ENCODE results near the gene PER3.
A peak's percentile ranks its signal among the peaks of the same experiment; 100 is the strongest.

Gene PER3

DNA sequence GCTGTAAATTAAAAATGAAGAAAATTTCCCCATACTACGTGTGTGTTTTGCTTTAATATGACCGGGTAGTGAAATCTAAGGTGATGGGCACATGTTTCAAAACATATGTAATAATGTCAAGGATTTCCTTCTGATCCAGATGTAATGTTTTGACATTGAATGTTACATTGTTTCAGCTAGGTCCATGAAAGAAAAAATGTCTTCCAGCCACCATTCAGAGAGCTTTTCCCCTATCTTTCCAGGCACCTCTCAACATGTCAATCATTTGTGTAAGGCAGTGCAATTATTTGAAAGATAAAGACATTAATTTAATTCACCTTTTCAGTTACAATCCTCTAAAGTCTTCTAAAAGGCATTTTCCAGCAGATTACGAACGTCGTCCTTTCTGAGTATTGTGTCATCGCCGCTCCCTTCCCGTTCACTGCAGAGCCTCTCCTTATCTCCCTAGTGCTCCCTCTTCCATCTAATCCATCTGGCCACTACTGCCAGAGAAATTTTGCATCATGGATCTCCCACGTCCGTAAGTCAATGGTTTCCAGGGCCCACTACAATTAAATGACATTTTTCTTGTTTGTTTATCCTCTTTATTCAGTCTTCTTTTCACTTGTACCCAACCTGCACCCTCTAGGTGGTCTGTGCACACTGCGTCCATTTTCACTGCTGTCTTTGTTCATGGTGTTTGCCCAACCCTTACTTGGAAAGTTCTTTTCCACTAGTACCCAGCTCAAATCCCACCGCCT lies 14.2 kb upstream of the PER3 start:
- Histone ChIP-seq H3K9me3 (replicated peaks; ENCODE audit: insufficient read depth, low read length) (no peaks in the 10 kb centered on the region), H3K9ac (ENCODE audit: low read length) (no peak overlapping the region), H3K4me2 (ENCODE audit: low read depth, low read length) (no peak overlapping the region), H3F3A (ENCODE audit: insufficient read depth, low read length) (no peaks in the 10 kb centered on the region), H2AFZ (ENCODE audit: low read length) (no peak overlapping the region), H3K4me3 (ENCODE audit: low read length) (no peak overlapping the region), H3K27me3 (replicated peaks; ENCODE audit: insufficient read depth, low read length) (peaks cover 59% of the 10 kb centered on the region), H3K27ac (ENCODE audit: low read length) (no peak overlapping the region), H3K9me2 (replicated peaks; ENCODE audit: insufficient read depth, low read length) (no peaks in the 10 kb centered on the region), H3K4me1 (ENCODE audit: low read length) (peaks cover 5% of the 10 kb centered on the region; the same call in 1 of the 2 replicates), H3K36me3 (replicated peaks; ENCODE audit: insufficient read depth, low read length) (peaks cover 4% of the 10 kb centered on the region; the same call in 1 of the 2 replicates), H4K20me1 (ENCODE audit: insufficient read depth, low read length) (no peaks in the 10 kb centered on the region), H3K79me2 (ENCODE audit: low read length) (peaks cover 9% of the 10 kb centered on the region)
- TF ChIP-seq, protein P1, sequence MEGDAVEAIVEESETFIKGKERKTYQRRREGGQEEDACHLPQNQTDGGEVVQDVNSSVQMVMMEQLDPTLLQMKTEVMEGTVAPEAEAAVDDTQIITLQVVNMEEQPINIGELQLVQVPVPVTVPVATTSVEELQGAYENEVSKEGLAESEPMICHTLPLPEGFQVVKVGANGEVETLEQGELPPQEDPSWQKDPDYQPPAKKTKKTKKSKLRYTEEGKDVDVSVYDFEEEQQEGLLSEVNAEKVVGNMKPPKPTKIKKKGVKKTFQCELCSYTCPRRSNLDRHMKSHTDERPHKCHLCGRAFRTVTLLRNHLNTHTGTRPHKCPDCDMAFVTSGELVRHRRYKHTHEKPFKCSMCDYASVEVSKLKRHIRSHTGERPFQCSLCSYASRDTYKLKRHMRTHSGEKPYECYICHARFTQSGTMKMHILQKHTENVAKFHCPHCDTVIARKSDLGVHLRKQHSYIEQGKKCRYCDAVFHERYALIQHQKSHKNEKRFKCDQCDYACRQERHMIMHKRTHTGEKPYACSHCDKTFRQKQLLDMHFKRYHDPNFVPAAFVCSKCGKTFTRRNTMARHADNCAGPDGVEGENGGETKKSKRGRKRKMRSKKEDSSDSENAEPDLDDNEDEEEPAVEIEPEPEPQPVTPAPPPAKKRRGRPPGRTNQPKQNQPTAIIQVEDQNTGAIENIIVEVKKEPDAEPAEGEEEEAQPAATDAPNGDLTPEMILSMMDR (IDR thresholded peaks at IDR 0.05; ENCODE audit: low read length), result no peak
- TF ChIP-seq EZH2phosphoT487 (IDR thresholded peaks at IDR 0.05; ENCODE audit: low read length), result no peak
- TF ChIP-seq EZH2 (optimal IDR thresholded peaks at IDR 0.05; ENCODE audit: low read depth, low read length), result no peak
- DNase-seq, result no peak

DNA sequence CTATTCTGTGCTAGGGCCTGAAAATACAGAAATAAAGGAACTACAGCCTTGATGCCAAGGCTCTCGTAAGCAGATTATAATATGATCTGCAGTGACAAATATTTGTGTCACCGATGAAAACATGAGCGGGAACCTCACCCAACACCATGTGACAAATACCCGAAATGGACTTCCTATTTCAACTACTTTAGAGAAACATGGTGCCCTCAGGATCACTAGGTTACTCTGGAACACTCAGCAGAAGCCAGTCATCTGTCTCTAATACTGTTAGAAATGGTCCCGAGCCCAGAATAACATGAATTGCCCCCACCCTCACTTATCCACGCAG lies 13.5 kb upstream of the PER3 start:
- Histone ChIP-seq H3K4me3 (ENCODE audit: low read length) (peak overlapping the region; percentile 93), H3K27me3 (replicated peaks; ENCODE audit: insufficient read depth, low read length) (peaks cover 51% of the 10 kb centered on the region), H4K20me1 (ENCODE audit: insufficient read depth, low read length) (no peaks in the 10 kb centered on the region), H3K4me1 (ENCODE audit: low read length) (peaks cover 5% of the 10 kb centered on the region; the same call in 1 of the 2 replicates), H3K9ac (ENCODE audit: low read length) (no peak overlapping the region), H3K9me3 (replicated peaks; ENCODE audit: insufficient read depth, low read length) (no peaks in the 10 kb centered on the region), H3K36me3 (replicated peaks; ENCODE audit: insufficient read depth, low read length) (peaks cover 4% of the 10 kb centered on the region; the same call in 1 of the 2 replicates), H3K27ac (ENCODE audit: low read length) (no peak overlapping the region), H2AFZ (ENCODE audit: low read length) (peak overlapping the region; percentile 98), H3K9me2 (replicated peaks; ENCODE audit: insufficient read depth, low read length) (no peaks in the 10 kb centered on the region), H3F3A (ENCODE audit: insufficient read depth, low read length) (no peaks in the 10 kb centered on the region), H3K79me2 (ENCODE audit: low read length) (peaks cover 9% of the 10 kb centered on the region), H3K4me2 (ENCODE audit: low read depth, low read length) (peak overlapping the region; percentile 97)
- no peak for DNase-seq
- TF ChIP-seq EZH2phosphoT487 (IDR thresholded peaks at IDR 0.05; ENCODE audit: low read length) (no peak), EZH2 (optimal IDR thresholded peaks at IDR 0.05; ENCODE audit: low read depth, low read length) (no peak)
- TF ChIP-seq, protein P1 (IDR thresholded peaks at IDR 0.05; ENCODE audit: low read length), result no peak

DNA sequence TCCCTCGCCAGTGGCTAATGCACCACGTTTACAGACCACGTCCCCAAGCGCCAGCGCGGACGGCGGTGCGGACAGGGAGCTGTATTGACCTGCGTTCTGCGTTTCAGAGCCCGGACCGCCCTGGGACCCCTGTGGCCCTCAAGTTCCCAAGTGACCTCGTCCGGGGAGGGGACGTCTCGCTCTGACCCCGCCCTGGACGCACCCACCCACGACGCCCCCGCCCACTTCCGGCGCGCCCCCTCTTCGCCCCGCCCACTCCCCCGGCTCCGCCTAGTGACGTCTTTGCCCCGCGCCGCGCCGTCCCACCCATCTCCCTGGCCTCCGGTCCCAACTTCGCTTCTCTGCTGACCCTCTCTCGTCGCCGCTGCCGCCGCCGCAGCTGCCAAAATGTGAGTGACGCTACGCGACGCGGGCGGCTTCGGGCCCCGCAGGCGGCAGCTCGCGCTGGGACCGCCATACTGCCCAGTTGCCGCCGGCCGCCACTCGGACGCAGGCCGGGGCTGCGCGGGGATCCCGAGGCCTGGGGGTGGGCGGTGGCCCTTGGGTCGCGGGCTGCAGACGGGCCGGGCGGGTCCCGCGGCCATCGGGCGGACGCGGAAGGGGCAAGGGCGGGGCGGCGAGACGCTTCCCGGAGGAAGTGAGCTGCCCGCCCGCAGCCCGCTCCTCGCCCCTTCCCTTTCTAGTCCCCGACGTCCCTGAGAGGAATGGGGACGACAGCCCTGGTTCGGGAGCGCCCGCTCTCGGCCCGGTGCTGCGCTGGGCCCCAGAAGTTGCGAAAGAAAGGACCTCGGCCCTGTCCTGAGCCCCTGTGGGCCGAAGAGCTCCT lies 12.9 kb upstream of the PER3 start, which contains the start of gene VAMP3:
VAMP3 (plus strand) TSS at position 300 of the 826 bp plus-strand sequence; CDS start at position 388, 88 bp downstream.
- Histone ChIP-seq H3K4me1 (ENCODE audit: low read length) (peaks cover 5% of the 10 kb centered on the region; the same call in 1 of the 2 replicates), H3K9me3 (replicated peaks; ENCODE audit: insufficient read depth, low read length) (no peaks in the 10 kb centered on the region), H3K36me3 (replicated peaks; ENCODE audit: insufficient read depth, low read length) (peaks cover 4% of the 10 kb centered on the region; the same call in 1 of the 2 replicates), H3K27me3 (replicated peaks; ENCODE audit: insufficient read depth, low read length) (peaks cover 46% of the 10 kb centered on the region), H3K27ac (ENCODE audit: low read length) (peak within 1 kb of the TSS; percentile 35; the same call in 1 of the 2 replicates), H3K79me2 (ENCODE audit: low read length) (peaks cover 9% of the 10 kb centered on the region), H3K9me2 (replicated peaks; ENCODE audit: insufficient read depth, low read length) (no peaks in the 10 kb centered on the region), H3K4me3 (ENCODE audit: low read length) (peak within 1 kb of the TSS; percentile 93), H3K4me2 (ENCODE audit: low read depth, low read length) (peak within 1 kb of the TSS; percentile 97), H2AFZ (ENCODE audit: low read length) (peak within 1 kb of the TSS; percentile 98), H3F3A (ENCODE audit: insufficient read depth, low read length) (no peaks in the 10 kb centered on the region), H3K9ac (ENCODE audit: low read length) (peak within 1 kb of the TSS; percentile 75), H4K20me1 (ENCODE audit: insufficient read depth, low read length) (no peaks in the 10 kb centered on the region)
- DNase-seq, result peak; percentile 71
- TF ChIP-seq, protein P1 (IDR thresholded peaks at IDR 0.05; ENCODE audit: low read length), result no peak
- TF ChIP-seq EZH2phosphoT487 (IDR thresholded peaks at IDR 0.05; ENCODE audit: low read length), result no peak
- no peak for TF ChIP-seq EZH2 (optimal IDR thresholded peaks at IDR 0.05; ENCODE audit: low read depth, low read length)

Measured in MM.1S (cell line).